HG03196 (cell line): ENCODE results near the gene PPM1H.
"Not testable (repeated sequence)": the region's sequence is repeated elsewhere in the genome, so short reads cannot be mapped to it uniquely, and the experiment has no call there.

Experiments used
- ATAC-seq: cut with Tn5 transposase; IDR thresholded peaks from one replicate; pipeline ENCODE4 v1.9.1; 2021; ENCODE audit not compliant: unreplicated experiment

PPM1H gene

DNA sequence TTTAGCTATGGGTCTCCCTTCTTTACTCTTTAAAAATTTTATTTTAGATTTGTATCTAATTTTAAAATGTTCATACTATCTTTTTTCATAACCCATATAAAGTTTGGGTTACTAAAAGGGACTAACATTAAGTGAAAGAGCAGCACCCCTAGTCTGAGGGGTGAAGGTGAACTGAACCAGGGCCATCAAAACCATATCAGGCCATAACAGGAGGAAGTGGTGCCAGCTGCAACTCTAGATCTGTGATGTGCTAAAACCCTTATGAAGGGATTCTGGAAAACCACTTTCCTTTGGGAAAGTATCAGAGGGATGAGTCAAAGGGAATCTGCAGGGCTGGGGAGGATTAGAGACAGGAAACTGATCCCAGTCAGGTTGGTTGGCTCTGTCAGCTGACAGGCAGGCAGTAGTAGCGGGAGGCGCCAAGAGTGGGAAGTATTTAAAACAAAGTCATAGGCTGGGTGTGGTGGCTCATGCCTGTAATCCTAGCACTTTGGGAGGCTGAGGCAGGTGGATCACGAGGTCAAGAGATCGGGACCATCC, 162.5 kb downstream of the PPM1H start:
- ATAC-seq, result no peak

DNA sequence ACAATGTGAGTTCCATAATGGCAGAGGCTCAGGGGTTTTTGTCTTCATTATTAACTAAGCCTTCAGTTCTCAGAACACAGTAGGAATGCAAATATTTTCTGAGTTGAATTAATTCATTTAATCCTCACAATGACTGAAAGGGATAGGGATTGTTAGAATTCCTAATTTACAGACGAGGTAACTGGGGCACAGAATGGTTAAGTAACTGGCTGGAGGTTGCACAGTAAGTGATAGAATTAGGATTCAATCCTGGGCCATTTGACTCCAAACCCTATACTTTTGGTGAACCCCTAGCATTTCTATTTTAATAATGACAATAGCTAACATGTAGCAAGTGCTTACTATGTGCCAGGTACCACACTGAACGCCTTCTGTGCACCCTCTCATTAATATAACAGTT, 163.1 kb downstream of the PPM1H start:
- no peak for ATAC-seq

DNA sequence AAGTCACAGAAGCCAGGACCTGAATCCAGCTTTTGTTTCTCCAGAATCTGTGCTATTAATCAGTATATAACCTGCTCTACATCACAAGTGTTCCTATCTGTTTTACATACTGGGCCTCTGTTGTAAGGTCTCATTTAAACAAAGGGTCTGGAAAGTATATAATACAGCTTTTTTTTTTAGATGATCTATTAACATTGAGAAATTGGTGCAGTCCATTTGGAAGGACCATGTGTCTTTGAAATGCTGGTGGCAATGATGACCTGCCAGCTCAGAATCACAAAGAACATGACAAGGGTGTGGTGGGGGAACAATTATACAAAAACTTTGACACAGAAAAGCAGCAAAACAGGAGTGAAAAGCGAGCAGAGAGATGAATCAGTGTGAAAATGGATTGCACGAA, 164.6 kb downstream of the PPM1H start:
- ATAC-seq, result no peak

DNA sequence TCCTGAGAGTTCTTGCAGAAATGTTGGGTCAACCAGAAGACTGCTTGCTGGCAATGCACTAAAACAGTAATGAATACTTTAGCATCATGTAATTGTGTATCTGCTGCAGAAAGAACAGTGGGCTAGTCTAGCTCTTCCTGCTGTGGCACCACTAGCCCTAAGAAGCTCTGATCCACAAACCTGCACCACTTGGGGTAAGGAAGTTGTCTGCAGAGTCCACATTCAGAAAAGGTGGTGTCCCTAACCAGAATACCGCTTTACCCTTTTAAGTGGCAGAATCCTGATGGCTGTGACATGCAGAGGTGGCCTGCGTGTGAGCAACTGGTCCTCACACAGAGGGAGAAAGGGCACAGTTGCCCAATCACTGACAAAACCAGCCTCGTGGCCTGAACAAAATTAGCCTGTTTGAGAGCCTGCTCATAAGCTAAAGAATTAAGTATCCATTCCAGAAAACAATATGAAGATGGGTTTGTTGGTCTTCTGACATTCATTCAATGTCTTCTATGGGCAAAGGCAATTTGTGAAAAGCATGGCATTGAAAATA, 165.8 kb downstream of the PPM1H start:
- no peak for ATAC-seq

DNA sequence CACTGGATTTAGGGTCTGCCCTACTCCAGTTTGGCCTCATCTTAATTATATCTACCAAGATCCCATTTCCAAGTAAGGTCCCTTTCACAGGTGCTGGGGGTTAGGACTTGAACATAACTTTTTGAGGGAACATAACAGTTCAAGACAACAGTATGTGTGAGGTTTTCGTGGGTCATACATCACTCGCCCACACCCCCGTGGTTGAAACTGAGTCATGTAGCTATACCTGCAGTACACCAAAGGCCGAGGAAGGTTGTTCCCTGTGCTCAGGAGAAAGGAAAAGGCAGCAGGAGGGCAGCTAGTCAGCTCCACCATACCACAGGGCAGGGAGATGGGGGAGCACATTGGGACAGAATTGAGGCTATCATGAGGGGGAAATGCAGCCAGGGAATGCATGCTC, 167.0 kb downstream of the PPM1H start:
- ATAC-seq, result no peak

DNA sequence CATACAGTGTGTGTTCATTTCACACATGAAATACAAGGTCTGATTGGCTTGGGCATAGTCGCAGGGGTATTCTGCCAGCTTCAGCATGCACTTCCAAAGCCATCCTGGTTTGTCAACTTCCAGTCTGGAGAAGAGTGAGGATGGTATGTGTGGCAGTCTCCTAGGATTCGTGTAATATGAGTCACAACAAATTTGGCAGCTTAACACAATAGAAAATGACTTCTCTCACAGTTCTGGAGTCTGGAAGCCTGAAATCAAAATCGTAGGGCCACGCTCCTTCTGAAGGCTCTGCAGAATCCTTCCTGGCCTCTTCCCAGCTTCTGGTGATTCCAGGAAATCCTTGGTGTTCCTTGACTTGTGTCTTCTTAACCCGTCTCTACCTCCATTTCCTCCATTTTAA, 167.5 kb downstream of the PPM1H start:
- ATAC-seq, result no peak

DNA sequence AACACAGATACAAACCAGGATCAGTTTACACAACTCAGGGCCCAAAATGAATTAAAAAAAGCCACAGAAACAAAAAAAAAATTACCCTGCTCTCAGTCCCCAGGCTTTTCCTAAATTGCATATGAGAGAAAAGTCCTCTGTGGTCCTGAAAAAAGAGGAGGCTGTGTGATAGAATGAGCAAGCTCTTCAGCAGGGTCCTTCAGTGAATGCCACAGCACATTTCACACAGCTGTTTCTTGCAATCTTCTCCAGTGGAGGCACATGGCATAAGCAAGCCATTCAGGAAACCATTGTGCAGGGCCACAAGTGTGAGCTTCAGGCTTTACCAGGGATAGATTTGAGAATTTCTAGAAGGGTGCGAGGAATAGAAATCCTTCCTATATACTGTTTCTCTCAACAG, 168.5 kb downstream of the PPM1H start:
- no peak for ATAC-seq

DNA sequence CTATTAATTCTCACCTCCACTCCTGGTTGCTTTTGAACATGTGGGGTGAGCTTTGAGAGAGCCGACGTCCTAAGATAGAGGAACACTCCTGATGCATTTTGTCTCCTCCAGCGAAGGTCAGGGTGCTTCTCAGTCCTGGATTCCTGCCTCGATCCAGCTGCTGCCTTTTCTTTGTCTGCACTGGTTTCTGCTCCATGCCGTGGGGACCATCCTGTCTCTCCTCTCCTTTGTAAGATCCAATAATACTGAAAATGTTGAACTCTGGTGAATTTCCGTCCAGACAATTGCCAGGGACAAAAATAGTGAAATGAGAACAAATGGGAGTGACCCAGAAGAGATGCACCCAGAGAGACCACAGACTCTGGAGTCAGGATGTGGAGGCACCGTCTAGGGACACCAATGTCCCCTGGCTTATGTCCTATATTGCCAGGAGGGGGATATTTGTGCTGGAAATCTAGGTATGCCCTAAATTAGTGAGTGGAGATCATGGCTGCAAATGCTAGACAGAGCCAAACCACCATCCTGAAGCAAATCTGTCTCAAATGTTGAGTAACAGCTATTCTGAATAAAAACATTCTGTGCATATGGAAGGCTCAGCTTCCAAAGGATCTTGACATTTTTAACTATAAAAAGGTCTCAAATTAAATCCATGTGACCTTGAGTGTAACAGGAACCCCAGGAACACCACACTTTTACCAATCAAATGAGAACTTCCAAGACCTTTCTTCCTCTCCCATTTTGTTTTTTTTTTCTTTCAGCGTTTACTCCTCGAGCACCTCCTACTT, 170.9 kb downstream of the PPM1H start:
- no peak for ATAC-seq

DNA sequence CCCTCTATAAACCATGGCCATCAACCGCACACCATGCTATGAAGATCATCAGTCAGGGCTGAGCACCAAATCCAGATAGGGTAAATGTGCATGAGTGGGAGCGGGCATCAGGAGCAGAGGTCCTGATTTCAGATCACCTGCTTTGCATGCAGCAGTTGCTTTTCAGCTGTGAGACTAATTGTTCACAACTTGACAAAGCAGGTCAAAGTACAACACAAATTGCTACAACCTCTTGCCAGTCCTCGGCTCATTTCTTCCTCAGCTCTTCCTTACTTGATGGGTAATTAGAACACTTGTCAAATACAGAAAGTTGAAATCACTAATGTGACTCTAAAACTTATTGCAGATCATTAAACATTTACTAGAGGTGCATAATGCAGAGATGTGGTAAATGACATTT, 171.6 kb downstream of the PPM1H start:
- ATAC-seq, result no peak

DNA sequence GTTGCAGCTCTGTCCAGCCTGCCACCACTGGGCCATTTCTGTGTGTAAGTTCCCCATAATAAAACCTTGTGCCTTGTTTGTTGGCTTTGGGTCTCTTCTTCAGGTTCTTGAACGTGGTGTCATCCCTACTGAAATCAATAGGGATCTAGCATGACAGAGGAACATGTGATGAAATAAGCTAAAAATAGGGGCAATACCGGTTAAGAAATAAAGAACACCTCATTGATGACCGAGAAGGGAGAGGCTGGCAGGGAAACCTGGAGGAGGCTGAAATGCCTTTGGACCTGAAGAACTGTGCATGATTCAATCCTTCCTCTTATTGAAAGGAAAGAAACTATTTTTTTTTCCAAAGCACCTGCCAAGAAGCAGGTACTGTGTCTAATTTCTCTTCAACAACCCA, 172.3 kb downstream of the PPM1H start:
- ATAC-seq, result no peak

DNA sequence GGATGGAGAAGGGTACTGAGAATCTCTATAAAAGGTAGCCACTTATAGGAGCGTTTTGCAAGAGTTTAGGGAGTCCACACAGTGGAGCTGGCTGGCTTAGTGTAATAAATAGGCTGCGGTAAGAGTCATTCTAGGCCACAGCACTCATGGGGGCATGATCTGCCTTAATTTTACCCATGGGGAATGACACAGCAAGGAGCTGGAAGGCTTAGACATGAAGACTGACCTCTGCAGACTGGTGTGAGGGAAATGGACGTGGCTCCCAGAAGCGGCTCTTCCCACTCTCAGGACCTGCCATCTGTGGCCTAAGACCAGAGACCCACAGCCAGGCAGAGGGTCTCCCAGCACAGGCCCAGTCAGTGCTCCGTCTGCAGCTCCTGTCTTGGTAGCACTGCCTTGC, 173.3 kb downstream of the PPM1H start:
- no peak for ATAC-seq

DNA sequence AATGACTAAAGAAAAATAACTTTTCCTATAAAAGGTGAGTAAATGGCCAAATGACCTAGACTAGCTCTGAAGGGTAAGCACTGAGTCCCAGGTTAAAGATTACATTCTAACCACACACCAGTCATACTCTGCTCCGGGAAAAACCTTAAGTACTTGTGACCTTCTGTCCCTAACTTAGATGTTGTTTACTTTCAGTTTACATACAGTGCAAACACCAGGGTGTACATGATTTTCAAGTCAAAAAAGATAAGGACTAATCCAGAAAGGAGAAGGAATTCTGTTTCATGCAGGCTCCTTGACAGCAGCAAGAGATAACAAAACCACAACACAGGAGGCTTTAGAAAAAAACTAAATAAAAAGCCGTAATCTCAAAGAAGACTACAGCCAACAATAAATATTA, 174.2 kb downstream of the PPM1H start:
- ATAC-seq, result peak; percentile 95

DNA sequence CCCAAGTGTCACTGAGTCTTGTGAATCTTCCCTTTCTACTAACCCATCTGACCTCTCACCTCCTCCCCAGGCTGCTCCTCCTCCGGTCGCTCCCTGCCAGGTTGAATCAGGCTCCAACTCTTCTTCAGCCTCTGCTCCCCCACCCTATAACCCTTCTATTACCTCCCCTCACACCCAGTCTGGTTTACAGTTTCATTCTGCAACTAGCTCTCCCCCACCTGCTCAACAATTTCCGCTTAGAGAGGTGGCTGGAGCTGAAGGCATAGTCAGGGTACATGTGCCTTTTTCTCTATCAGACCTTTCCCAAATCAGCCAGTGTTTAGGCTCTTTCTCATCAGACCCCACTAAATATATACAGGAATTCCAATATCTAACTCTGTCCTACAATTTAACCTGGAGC, 174.6 kb downstream of the PPM1H start:
- not testable (repeated sequence) for ATAC-seq

DNA sequence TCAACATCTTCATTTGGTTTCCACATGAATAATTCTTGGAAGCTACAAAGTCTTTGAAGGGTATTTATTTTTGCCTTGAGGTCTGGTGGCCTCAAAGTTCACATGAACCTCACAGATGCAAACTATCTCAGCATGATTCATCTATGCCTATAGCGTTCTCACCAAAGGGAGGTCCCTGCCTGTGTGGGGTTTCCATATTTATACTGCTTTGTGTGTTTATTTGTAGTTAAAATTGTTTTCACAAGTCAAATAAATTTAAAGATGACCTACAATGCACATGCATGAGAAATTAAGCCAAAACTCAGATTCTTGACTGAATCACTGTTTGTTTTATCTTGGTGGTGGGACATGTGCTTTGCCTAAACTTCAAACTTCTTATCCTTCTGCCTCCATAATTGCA, 176.7 kb downstream of the PPM1H start:
- ATAC-seq, result no peak

DNA sequence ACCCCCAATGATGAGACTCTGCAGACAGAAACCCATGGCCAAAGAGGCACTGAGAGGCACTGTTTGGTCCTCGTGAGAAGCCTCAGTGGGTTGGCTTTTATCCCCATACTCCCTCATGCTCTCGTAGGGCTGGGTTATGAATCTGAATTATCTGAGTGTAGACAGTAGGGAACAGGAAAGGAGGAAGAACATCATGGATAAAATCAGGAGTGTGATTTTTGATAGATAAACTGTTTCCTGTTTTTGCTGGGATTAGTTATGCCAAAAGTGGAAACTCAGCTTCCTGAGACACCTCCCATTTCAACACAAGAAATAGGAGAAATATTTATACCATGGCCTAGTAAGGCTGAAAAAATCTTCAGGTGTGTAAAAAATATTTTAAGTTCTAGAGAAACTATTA, 177.9 kb downstream of the PPM1H start:
- ATAC-seq, result no peak

DNA sequence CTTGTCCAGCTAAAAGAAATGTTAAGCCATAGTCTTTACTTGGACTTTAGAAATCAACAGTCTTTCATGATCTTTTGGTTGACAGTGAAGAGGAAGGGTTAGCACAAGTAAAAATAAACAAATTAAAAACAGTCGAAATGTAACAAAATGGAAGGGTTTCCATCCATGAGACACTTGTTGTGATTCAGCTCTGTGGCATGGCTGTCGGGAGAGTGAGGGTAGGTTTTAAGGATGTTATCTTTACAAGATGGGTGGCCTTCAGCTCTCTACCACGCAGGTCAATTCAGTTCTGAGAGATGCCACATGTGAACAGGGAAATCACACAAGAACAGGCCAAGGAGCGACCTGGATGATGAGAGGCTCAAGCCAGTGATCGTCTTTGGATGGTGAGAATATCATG, 180.2 kb downstream of the PPM1H start:
- no peak for ATAC-seq

DNA sequence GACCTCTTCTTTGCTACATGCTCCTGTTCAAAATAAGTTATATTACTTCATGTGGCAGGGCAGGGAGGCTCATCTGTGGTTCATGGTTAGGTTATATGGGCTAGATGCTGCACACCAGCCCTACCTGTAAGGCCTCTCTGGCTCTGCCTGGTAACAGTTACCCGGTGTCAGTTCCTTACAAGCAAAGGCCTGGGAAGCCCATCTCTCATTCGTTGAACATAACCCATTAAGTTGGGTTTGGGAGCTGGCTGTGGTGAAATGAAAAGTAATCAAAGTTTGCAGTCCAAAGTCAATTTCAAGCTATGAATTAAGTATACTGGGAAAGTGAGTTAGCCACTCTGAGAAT, 183.2 kb downstream of the PPM1H start:
- no peak for ATAC-seq

DNA sequence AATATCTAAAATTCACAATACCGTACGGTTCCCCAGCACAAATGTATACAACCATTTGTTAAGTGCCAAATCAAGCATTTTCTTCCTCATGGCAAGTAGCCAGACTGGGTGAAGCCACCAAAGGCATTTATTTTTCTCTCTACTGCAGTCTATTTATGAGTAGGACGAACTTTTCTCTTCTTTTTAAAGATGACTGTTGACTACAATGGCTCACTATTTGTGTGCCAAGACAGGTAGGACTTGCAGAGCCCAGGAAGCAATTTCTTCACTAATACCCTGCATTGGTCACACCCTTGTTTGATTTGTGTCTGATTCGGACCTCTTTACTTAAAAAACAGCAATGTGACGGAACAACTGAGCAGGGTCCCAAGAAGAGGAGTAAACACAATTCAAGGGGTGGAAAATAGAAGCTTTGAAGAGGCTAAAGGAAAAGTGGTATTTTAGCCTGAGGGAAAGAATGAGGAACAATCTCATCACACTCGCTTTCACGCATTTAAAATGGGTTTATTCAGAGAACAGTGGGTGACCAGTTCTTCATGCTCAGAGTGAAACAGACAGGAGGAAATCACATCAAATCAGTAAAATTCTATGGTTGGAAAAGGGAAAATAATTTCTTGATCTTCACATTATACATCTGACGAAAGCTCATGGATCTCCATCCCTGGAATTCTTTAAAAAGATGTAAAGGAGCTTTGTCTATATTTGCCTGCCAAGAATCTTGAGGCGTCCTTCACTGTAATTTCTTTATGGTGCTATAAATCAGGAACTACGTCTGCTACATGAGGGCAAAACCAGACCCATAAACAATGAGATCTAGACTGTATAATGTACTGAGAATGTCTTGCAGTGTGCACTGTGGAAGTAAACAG, 183.8 kb downstream of the PPM1H start:
- ATAC-seq, result no peak

DNA sequence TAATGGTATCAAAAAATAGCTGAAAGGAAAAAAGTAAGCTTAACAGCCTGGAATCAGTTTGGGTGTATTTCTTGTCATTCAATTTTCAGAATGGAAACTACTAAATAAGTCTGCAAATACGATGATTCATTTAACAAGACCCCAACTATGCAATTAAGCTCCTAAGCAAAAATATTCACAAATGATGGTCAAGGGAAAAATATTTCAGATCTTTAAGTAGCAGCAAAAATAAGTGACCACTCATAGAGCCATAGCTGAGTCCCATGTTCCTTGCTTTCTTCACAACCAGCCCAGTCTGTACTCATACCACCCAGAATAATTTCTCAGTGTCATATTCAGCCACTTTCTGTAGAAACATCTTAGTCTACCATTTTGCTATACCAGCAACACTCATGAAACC, 185.4 kb downstream of the PPM1H start:
- no peak for ATAC-seq

DNA sequence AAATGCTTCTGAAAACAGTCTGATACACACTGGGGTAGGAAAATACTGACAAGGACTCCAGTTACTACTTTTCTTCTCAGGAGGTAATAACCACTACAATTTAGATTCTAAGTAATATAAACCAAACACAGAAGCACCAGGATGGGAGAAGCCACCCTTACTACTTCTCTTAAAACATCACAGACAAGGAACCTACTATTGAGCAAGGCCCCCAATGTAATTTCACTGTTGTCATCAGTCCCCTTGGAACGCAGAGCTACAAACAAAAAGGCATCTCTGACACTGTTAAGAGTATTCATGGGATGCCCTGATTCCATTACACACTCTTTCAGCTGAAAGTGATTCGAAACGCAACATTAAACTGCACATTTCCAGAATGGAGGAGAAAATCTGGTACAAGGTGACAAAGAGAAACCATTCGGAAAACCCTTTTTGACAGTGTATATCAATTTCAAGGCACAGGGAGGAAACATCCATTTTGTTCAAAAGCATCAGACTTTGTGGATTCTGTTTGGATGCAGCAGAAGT, 185.9 kb downstream of the PPM1H start:
- ATAC-seq, result no peak

DNA sequence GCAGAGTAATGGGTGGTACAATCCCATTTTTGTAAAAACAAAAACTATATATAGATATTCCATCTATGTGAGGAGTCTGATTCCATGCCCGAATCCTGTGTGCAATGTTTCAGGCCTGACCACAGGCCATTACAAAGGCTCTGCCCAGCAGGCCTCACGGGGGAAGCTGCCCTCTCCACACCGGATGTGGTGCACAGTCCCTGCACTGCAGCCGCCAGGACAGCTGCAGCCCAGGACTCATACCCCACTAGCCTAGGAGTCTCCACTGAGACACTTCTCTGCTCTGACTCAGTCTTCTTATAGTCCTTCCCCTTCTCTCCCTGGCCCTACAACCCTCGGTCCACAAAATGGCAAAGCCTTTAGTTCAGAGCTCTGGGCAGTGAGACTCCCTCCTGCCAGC, 190.4 kb downstream of the PPM1H start:
- no peak for ATAC-seq
